Peyer's patch (tissue), 4 donors: Measurements from ENCODE around the gene SYNPO2. TPM values are rescaled to one million over a fixed set of nuclear protein-coding genes. Genes with fewer than 3 reads are reported as not detected.

Source experiments
- DNase-seq, 3 donors: peaks; one replicate each; pipeline ENCODE4 v3.0.0-alpha.2; 2017 to 2019
- H3K27ac ChIP-seq, 4 donors: fragments of 200-600 bp; sonication (generic); one replicate each; pipeline ENCODE4 v1.5.1; 2016 to 2019
- H3K27me3 ChIP-seq, 2 donors: fragments of 200-600 bp; sonication (generic); one replicate each; pipeline ENCODE4 v1.5.1; 2019
- H3K36me3 ChIP-seq, 3 donors: fragments of 200-600 bp; sonication (generic); one replicate each; pipeline ENCODE4 v1.5.1; 2016 to 2019
- H3K4me1 ChIP-seq, 4 donors: fragments of 200-600 bp; sonication (generic); one replicate each; pipeline ENCODE4 v1.5.1; 2016 to 2019
- H3K4me3 ChIP-seq, 4 donors: fragments of 200-600 bp; sonication (generic); 1 replicate in 3 of 4; 2 replicates in 1 of 4; pipeline ENCODE4 v1.5.1; 2016 to 2019; ENCODE audit warnings: mild to moderate bottlenecking in 1 of 4
- H3K9me3 ChIP-seq, 4 donors: fragments of 200-600 bp; sonication (generic); one replicate each; pipeline ENCODE4 v1.5.1; 2016 to 2019; ENCODE audit warnings: mild to moderate bottlenecking in 1 of 4
- CTCF ChIP-seq, 6 experiments: fragments of 450-650 bp in 4 of 6; fragments of 200-600 bp in 2 of 6; sonication (generic) in 1 of 6; IDR thresholded peaks; one replicate each; pipeline ENCODE4 v1.5.1; 2017 to 2019; ENCODE audit warnings: antibody characterized with exemption in 6 of 6, mild to moderate bottlenecking in 3 of 6, moderate library complexity in 1 of 6
- POLR2A ChIP-seq, 2 donors: fragments of 450-650 bp; IDR thresholded peaks; one replicate each; pipeline ENCODE4 v1.5.1; 2017; ENCODE audit warnings: antibody characterized with exemption in 2 of 2, mild to moderate bottlenecking in 2 of 2, moderate library complexity in 2 of 2
- total RNA-seq, 4 donors: library from RNA; depleted of rRNA; stranded (reverse); fragments of >200 nt; gene quantifications; one replicate each; pipeline ENCODE4 v1.1.0, GENCODE V29; 2016

SYNPO2 gene
- total RNA-seq, 4 donors from 2014 or later, result 24.9 to 77.6 (median 41.1) TPM

GRCh38 chr4:119104644-119105273, 216.1 kb downstream of the SYNPO2 start:
- no peak for DNase-seq
- no peak for TF ChIP-seq CTCF (IDR thresholded peaks at IDR 0.05)
- TF ChIP-seq POLR2A (IDR thresholded peaks at IDR 0.05), result no peak
- Histone ChIP-seq H3K4me1 (no peaks in the 10 kb centered on the region), H3K4me3 (no peak overlapping the region), H3K27ac (no peak overlapping the region), H3K9me3 (no peaks in the 10 kb centered on the region), H3K36me3 (no peaks in the 10 kb centered on the region), H3K27me3 (no peaks in the 10 kb centered on the region)

- DNase-seq, result no peak
- H3K9me3 ChIP-seq, result no peaks in the 10 kb centered on the region
- H3K27ac ChIP-seq, result no peak overlapping the region
- TF ChIP-seq POLR2A (IDR thresholded peaks at IDR 0.05) (no peak), CTCF (IDR thresholded peaks at IDR 0.05) (no peak)
- H3K4me3 ChIP-seq, result no peak overlapping the region
- H3K27me3 ChIP-seq, result no peaks in the 10 kb centered on the region
- H3K4me1 ChIP-seq, result no peaks in the 10 kb centered on the region
- H3K36me3 ChIP-seq, result no peaks in the 10 kb centered on the region
Measured at GRCh38 chr4:119105605-119106004, 217.0 kb downstream of the SYNPO2 start.

- H3K4me3 ChIP-seq, result no peak overlapping the region
- no peak for TF ChIP-seq POLR2A (IDR thresholded peaks at IDR 0.05)
- TF ChIP-seq CTCF (IDR thresholded peaks at IDR 0.05), result no peak
- DNase-seq, result no peak
- no peaks in the 10 kb centered on the region for H3K27me3 ChIP-seq
- H3K36me3 ChIP-seq, result no peaks in the 10 kb centered on the region
- H3K27ac ChIP-seq, result no peak overlapping the region
- H3K4me1 ChIP-seq, result no peaks in the 10 kb centered on the region
- no peaks in the 10 kb centered on the region for H3K9me3 ChIP-seq
Measured at GRCh38 chr4:119106036-119107000, 217.7 kb downstream of the SYNPO2 start.

GRCh38 chr4:119110121-119110520, 221.5 kb downstream of the SYNPO2 start:
- Histone ChIP-seq H3K36me3 (no peaks in the 10 kb centered on the region), H3K9me3 (no peaks in the 10 kb centered on the region), H3K4me1 (no peaks in the 10 kb centered on the region), H3K4me3 (no peak overlapping the region), H3K27me3 (no peaks in the 10 kb centered on the region), H3K27ac (no peak overlapping the region)
- TF ChIP-seq CTCF (IDR thresholded peaks at IDR 0.05) (no peak), POLR2A (IDR thresholded peaks at IDR 0.05) (no peak)
- DNase-seq, result no peak

Other genes with a start within 250 kb of the SYNPO2 start
- 10 to 100 TPM in 3 of 4 donors, 1 to 10 TPM in 1; 9.9 to 40.5 (median 36.8) TPM for gene METTL14, start 203.5 kb upstream of the SYNPO2 start, total RNA-seq
- 100 to 1,000 TPM in 1 of 4 donors, 10 to 100 TPM in 3; 52.8 to 117 (median 76.0) TPM for gene SEC24D, start 52.7 kb upstream of the SYNPO2 start, total RNA-seq
- gene MYOZ2, start 247.0 kb downstream of the SYNPO2 start, total RNA-seq, result not detected